HG03196 (cell line): ENCODE results near the gene FHOD3.

Source experiments
- ATAC-seq: cut with Tn5 transposase; IDR thresholded peaks from one replicate; pipeline ENCODE4 v1.9.1; 2021; ENCODE audit not compliant: unreplicated experiment

Gene FHOD3

GRCh38 chr18:36378205-36378604 is 80.7 kb downstream of the FHOD3 start:
- ATAC-seq, result no peak

GRCh38 chr18:36379435-36379984 is 82.0 kb downstream of the FHOD3 start:
- ATAC-seq, result no peak

- no peak for ATAC-seq
Observed at GRCh38 chr18:36380173-36380827, 82.8 kb downstream of the FHOD3 start.

- ATAC-seq, result no peak
Observed at GRCh38 chr18:36381075-36381474, 83.6 kb downstream of the FHOD3 start.

GRCh38 chr18:36382854-36383253 is 85.3 kb downstream of the FHOD3 start:
- ATAC-seq, result no peak

- no peak for ATAC-seq
Observed at GRCh38 chr18:36386150-36386920, 88.8 kb downstream of the FHOD3 start.

- ATAC-seq, result no peak
Observed at GRCh38 chr18:36387310-36387709, 89.8 kb downstream of the FHOD3 start.

GRCh38 chr18:36388310-36388709 is 90.8 kb downstream of the FHOD3 start:
- no peak for ATAC-seq

GRCh38 chr18:36389027-36389426 is 91.5 kb downstream of the FHOD3 start:
- no peak for ATAC-seq

- ATAC-seq, result no peak
Observed at GRCh38 chr18:36389811-36390581, 92.5 kb downstream of the FHOD3 start.

GRCh38 chr18:36391426-36392145 is 94.1 kb downstream of the FHOD3 start:
- ATAC-seq, result no peak

GRCh38 chr18:36392164-36392978 is 94.9 kb downstream of the FHOD3 start:
- no peak for ATAC-seq

- ATAC-seq, result no peak
Observed at GRCh38 chr18:36392979-36393287, 95.4 kb downstream of the FHOD3 start.

- ATAC-seq, result no peak
Observed at GRCh38 chr18:36394486-36394885, 97.0 kb downstream of the FHOD3 start.

- no peak for ATAC-seq
Observed at GRCh38 chr18:36396190-36396589, 98.7 kb downstream of the FHOD3 start.

- ATAC-seq, result no peak
Observed at GRCh38 chr18:36397033-36397432, 99.5 kb downstream of the FHOD3 start.

- ATAC-seq, result no peak
Observed at GRCh38 chr18:36398419-36398818, 100.9 kb downstream of the FHOD3 start.

GRCh38 chr18:36399055-36399454 is 101.5 kb downstream of the FHOD3 start:
- no peak for ATAC-seq

- ATAC-seq, result no peak
Observed at GRCh38 chr18:36401462-36401861, 103.9 kb downstream of the FHOD3 start.

- ATAC-seq, result no peak
Observed at GRCh38 chr18:36402765-36403396, 105.4 kb downstream of the FHOD3 start.
